Fibroblast of pulmonary artery (primary cell): ENCODE data around the gene KRT85.
"Not testable (repeated sequence)": the region's sequence is repeated elsewhere in the genome, so short reads cannot be mapped to it uniquely, and the experiment has no call there.

Experiments
- DNase-seq: peaks from one replicate; pipeline ENCODE4 v3.0.0-alpha.2; 2010; ENCODE audit warnings: low read depth
- H3K4me3 ChIP-seq: replicated peaks from 2 replicates; pipeline ENCODE4 v1.5.1; 2011; ENCODE audit warnings: low read depth, mild to moderate bottlenecking, control low read depth, low read length, moderate library complexity
- CTCF ChIP-seq: IDR thresholded peaks from 2 replicates; pipeline ENCODE4 v1.5.1; 2011; ENCODE audit warnings: mild to moderate bottlenecking, control low read depth, low read length, inconsistent platforms; ENCODE audit errors: missing control alignments

KRT85 gene

DNA sequence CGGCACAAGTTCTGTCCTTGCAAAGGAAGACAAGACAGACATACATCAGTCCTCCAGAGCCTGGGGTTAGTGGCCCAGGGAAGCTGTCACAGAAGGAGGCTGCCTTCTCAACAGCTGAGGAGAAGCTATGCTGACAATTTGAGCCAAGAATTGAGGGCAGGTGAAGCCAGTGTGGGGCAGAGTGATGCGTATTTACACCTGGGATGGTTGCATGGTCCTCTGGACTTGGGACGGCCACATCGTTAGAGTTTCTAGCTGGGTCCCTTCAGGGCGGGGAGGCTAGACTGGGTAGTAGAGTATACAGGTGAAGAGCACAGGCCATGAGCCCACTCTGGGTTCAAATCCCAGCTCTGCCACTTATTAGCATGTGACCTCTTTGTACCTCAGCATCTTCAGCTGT is 16.5 kb downstream of the KRT85 start:
- no peak for DNase-seq
- H3K4me3 ChIP-seq = no peak overlapping the region
- TF ChIP-seq CTCF = no peak

- no peak for DNase-seq
- no peak for TF ChIP-seq CTCF
Observed at GRCh38 chr12:52350021-52350620, 17.2 kb downstream of the KRT85 start.

DNA sequence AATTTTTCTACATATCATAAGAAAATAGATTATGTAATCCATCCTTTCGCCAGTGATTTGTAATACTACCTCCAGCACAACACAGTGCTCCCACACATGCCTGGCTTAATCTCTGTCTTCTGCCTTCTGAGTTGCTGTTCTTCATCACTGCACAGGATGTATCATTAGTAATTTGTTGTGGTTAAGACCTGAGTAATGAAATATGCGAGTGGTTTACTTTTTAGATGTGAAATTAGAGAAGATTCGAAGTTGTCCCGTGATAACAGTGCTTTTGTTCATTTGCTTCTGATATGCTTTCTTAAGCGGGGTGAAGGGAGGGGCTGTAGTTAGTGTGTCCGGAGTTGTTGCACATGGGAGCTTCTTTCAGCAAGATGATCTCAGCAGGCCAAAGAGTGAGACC is 18.1 kb downstream of the KRT85 start:
- peak; percentile 34 for DNase-seq
- H3K4me3 ChIP-seq = no peak overlapping the region
- no peak for TF ChIP-seq CTCF

More at GRCh38 chr12:52350021-52350620, 17.2 kb downstream of the KRT85 start:
- H3K4me3 ChIP-seq = no peak overlapping the region

DNA sequence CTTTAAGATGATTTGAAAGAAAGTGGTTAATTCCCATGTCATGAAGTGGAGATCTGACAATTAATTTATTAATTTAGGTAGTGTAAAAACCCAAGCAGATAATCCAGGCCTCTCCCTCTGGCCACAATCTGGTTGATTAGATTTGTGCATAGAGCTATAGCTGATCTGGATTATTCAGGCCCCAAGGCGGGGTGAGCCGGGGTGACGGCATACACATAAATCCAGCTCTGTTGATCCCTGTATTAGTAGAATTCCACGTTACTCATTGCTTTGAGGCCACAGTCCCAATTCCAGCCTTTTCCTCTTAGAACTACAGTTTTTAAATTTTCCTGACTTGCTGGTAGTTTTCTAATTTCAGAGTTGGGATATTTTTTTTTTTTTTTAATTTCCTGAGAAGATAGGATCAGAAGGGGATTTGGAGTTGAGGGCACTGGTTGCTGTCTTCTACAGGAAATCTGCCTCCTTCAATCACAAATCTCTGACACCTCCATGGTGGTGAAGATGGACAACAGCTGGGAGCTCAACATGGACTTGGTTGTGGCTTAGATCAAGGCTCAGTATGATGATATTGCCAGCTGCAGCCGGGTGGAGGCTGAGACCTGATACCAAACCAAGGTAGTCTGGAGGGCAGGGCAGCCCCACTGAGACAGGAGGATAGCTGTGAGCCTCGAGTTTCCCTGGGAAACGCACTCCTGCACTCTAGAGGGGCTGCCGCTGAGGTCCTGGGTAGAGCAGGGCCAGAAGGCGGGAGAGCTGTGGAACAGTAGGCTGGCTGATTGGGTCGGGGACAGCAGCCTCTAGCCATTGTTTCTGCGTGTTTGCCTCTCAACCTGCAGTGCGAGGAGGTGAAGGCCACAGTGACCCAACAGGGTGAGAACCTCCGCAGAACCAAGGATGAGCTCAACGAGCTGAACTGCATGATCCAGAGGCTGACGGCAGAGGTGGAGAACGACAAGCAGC is 19.4 kb downstream of the KRT85 start:
- TF ChIP-seq CTCF = no peak
- H3K4me3 ChIP-seq = no peak overlapping the region
- DNase-seq = no peak

DNA sequence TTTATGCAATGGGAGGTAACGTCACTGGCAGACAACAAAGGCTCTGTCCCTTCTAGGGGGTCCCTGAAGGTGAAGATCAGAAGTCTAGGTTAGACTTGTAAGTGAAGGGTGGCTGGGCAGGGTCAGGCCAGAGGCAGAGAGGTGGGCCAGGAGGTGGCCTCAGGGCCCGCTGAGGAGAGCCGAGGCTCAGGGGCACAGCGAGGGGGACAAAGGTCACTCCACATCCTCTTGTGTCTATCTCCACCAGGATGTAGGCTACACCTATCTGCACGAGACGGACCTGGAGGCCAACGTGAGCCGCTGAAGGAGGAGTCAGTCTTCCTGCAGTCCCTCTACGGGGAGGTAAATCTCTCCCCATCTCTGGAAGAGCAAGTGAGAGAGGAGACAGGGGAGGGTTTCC is 20.3 kb downstream of the KRT85 start:
- TF ChIP-seq CTCF = no peak

GRCh38 chr12:52346593-52346992 is 20.7 kb downstream of the KRT85 start:
- DNase-seq = no peak
- no peak for TF ChIP-seq CTCF
- no peak overlapping the region for H3K4me3 ChIP-seq

More for the DNA sequence above, 20.3 kb downstream of the KRT85 start:
- no peak for DNase-seq
- H3K4me3 ChIP-seq = no peak overlapping the region

DNA sequence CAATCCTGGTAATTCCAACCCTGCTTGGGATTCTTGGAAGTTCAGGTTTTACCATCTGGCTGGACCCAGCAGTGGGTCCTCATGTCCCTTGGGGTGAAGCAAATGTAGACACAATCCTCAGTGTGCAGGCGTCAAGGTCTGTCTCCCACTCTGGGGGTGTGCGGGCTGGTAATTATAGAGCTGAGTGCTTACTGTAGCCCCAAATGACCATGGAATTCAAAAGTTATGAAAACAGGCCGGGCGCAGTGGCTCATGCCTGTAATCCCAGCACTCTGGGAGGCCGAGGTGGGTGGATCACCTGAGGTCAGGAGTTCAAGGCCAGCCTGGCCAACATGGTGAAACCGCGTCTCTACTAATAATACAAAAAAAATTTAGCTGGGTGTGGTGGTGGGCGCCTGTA is 22.2 kb downstream of the KRT85 start:
- H3K4me3 ChIP-seq = not testable (repeated sequence)

More for the DNA sequence above, 22.2 kb downstream of the KRT85 start:
- DNase-seq = not testable (repeated sequence)
